ENCODE measurements around the gene PDIA4. TPM values are rescaled to one million over a fixed set of nuclear protein-coding genes. Genes with fewer than 3 reads are reported as not detected.
"Not testable (repeated sequence)": the region's sequence is repeated elsewhere in the genome, so short reads cannot be mapped to it uniquely, and the experiment has no call there.

The PDIA4 gene
- total RNA-seq, 1 donor from 2014 or later: 266 TPM

- Mint-ChIP-seq H3K9me3 (ENCODE audit: unreplicated experiment) (peaks cover 2% of the 10 kb centered on the region), H3K4me3 (ENCODE audit: unreplicated experiment) (no peak overlapping the region), H3K36me3 (ENCODE audit: low read depth, unreplicated experiment) (peaks cover 19% of the 10 kb centered on the region), H3K27me3 (ENCODE audit: low read depth, unreplicated experiment) (no peaks in the 10 kb centered on the region), H3K27ac (ENCODE audit: unreplicated experiment) (no peak overlapping the region), H3K4me1 (ENCODE audit: low read depth, unreplicated experiment) (no peaks in the 10 kb centered on the region)
- DNase-seq (ENCODE audit: low read depth): no peak
- peaks cover 53% of the 10 kb centered on the region for H3K79me2 ChIP-seq (ENCODE audit: insufficient read depth, low read length)
- no peaks in the 10 kb centered on the region for H3K9me3 ChIP-seq (ENCODE audit: insufficient read depth, low read depth, low read length)
- H3K9ac ChIP-seq (ENCODE audit: low read length): no peak overlapping the region
- no peak overlapping the region for H2AFZ ChIP-seq (ENCODE audit: low read depth, low read length)
- no peak overlapping the region for H3K4me2 ChIP-seq (ENCODE audit: low read length)
- FAIRE-seq: no peak
- TF ChIP-seq CTCF (IDR thresholded peaks at IDR 0.05; ENCODE audit: insufficient read depth, low read depth, low read length) (no peak), EZH2 (IDR thresholded peaks at IDR 0.05; ENCODE audit: insufficient read depth, low read length) (no peak)
- H3K27me3 ChIP-seq (ENCODE audit: insufficient read depth, low read length): no peaks in the 10 kb centered on the region
- peaks cover 68% of the 10 kb centered on the region for H4K20me1 ChIP-seq (ENCODE audit: insufficient read depth, low read length)
- peaks cover 52% of the 10 kb centered on the region for H3K36me3 ChIP-seq (ENCODE audit: insufficient read depth, low read length)
- H3K4me1 ChIP-seq (ENCODE audit: insufficient read depth, low read length): no peaks in the 10 kb centered on the region
- H3K4me3 ChIP-seq (ENCODE audit: insufficient read depth, low read depth, low read length): no peak overlapping the region
- H3K27ac ChIP-seq (ENCODE audit: low read depth, low read length): no peak overlapping the region
Measured at GRCh38 chr7:149016876-149017275, 11.4 kb downstream of the PDIA4 start.

GRCh38 chr7:149014309-149014708, 14.0 kb downstream of the PDIA4 start:
- Histone ChIP-seq H3K4me3 (ENCODE audit: insufficient read depth, low read depth, low read length) (no peak overlapping the region), H3K27ac (ENCODE audit: low read depth, low read length) (no peak overlapping the region), H4K20me1 (ENCODE audit: insufficient read depth, low read length) (peaks cover 72% of the 10 kb centered on the region), H3K4me1 (ENCODE audit: insufficient read depth, low read length) (no peaks in the 10 kb centered on the region), H3K79me2 (ENCODE audit: insufficient read depth, low read length) (peaks cover 50% of the 10 kb centered on the region), H3K27me3 (ENCODE audit: insufficient read depth, low read length) (no peaks in the 10 kb centered on the region), H3K4me2 (ENCODE audit: low read length) (no peak overlapping the region), H2AFZ (ENCODE audit: low read depth, low read length) (no peak overlapping the region), H3K9ac (ENCODE audit: low read length) (no peak overlapping the region), H3K9me3 (ENCODE audit: insufficient read depth, low read depth, low read length) (no peaks in the 10 kb centered on the region), H3K36me3 (ENCODE audit: insufficient read depth, low read length) (peaks cover 57% of the 10 kb centered on the region)
- H3K27me3 Mint-ChIP-seq (ENCODE audit: low read depth, unreplicated experiment): no peaks in the 10 kb centered on the region
- FAIRE-seq (no peak), DNase-seq (ENCODE audit: low read depth) (no peak)
- peaks cover 2% of the 10 kb centered on the region for H3K9me3 Mint-ChIP-seq (ENCODE audit: unreplicated experiment)
- TF ChIP-seq CTCF (IDR thresholded peaks at IDR 0.05; ENCODE audit: insufficient read depth, low read depth, low read length) (no peak), EZH2 (IDR thresholded peaks at IDR 0.05; ENCODE audit: insufficient read depth, low read length) (no peak)
- no peak overlapping the region for H3K27ac Mint-ChIP-seq (ENCODE audit: unreplicated experiment)
- peaks cover 24% of the 10 kb centered on the region for H3K36me3 Mint-ChIP-seq (ENCODE audit: low read depth, unreplicated experiment)
- H3K4me1 Mint-ChIP-seq (ENCODE audit: low read depth, unreplicated experiment): no peaks in the 10 kb centered on the region
- H3K4me3 Mint-ChIP-seq (ENCODE audit: unreplicated experiment): no peak overlapping the region

GRCh38 chr7:149013876-149014275, 14.4 kb downstream of the PDIA4 start:
- Histone ChIP-seq H3K79me2 (ENCODE audit: insufficient read depth, low read length) (peaks cover 45% of the 10 kb centered on the region), H3K4me2 (ENCODE audit: low read length) (no peak overlapping the region), H2AFZ (ENCODE audit: low read depth, low read length) (no peak overlapping the region), H3K4me3 (ENCODE audit: insufficient read depth, low read depth, low read length) (no peak overlapping the region), H3K9ac (ENCODE audit: low read length) (no peak overlapping the region), H3K9me3 (ENCODE audit: insufficient read depth, low read depth, low read length) (no peaks in the 10 kb centered on the region), H4K20me1 (ENCODE audit: insufficient read depth, low read length) (peaks cover 72% of the 10 kb centered on the region), H3K27ac (ENCODE audit: low read depth, low read length) (no peak overlapping the region), H3K36me3 (ENCODE audit: insufficient read depth, low read length) (peaks cover 54% of the 10 kb centered on the region), H3K4me1 (ENCODE audit: insufficient read depth, low read length) (no peaks in the 10 kb centered on the region), H3K27me3 (ENCODE audit: insufficient read depth, low read length) (no peaks in the 10 kb centered on the region)
- Mint-ChIP-seq H3K27ac (ENCODE audit: unreplicated experiment) (no peak overlapping the region), H3K9me3 (ENCODE audit: unreplicated experiment) (peaks cover 2% of the 10 kb centered on the region), H3K4me1 (ENCODE audit: low read depth, unreplicated experiment) (no peaks in the 10 kb centered on the region), H3K36me3 (ENCODE audit: low read depth, unreplicated experiment) (peaks cover 23% of the 10 kb centered on the region), H3K4me3 (ENCODE audit: unreplicated experiment) (no peak overlapping the region), H3K27me3 (ENCODE audit: low read depth, unreplicated experiment) (no peaks in the 10 kb centered on the region)
- TF ChIP-seq CTCF (IDR thresholded peaks at IDR 0.05; ENCODE audit: insufficient read depth, low read depth, low read length): no peak
- TF ChIP-seq EZH2 (IDR thresholded peaks at IDR 0.05; ENCODE audit: insufficient read depth, low read length): no peak
- DNase-seq (ENCODE audit: low read depth) (no peak), FAIRE-seq (no peak)

GRCh38 chr7:149012730-149013129, 15.6 kb downstream of the PDIA4 start:
- not testable (repeated sequence) for H3K9me3 ChIP-seq (ENCODE audit: insufficient read depth, low read depth, low read length); H3K9ac ChIP-seq (ENCODE audit: low read length); H3K27me3 ChIP-seq (ENCODE audit: insufficient read depth, low read length); H3K9me3 Mint-ChIP-seq (ENCODE audit: unreplicated experiment); H3K27me3 Mint-ChIP-seq (ENCODE audit: low read depth, unreplicated experiment); H2AFZ ChIP-seq (ENCODE audit: low read depth, low read length); H3K27ac Mint-ChIP-seq (ENCODE audit: unreplicated experiment); H3K4me3 Mint-ChIP-seq (ENCODE audit: unreplicated experiment); H3K4me1 ChIP-seq (ENCODE audit: insufficient read depth, low read length); H3K4me1 Mint-ChIP-seq (ENCODE audit: low read depth, unreplicated experiment); H3K4me2 ChIP-seq (ENCODE audit: low read length); H3K4me3 ChIP-seq (ENCODE audit: insufficient read depth, low read depth, low read length); DNase-seq (ENCODE audit: low read depth); H3K27ac ChIP-seq (ENCODE audit: low read depth, low read length); FAIRE-seq
- Histone ChIP-seq H3K36me3 (ENCODE audit: insufficient read depth, low read length) (peaks cover 55% of the 10 kb centered on the region), H3K79me2 (ENCODE audit: insufficient read depth, low read length) (peaks cover 43% of the 10 kb centered on the region), H4K20me1 (ENCODE audit: insufficient read depth, low read length) (peaks cover 66% of the 10 kb centered on the region)
- peaks cover 22% of the 10 kb centered on the region for H3K36me3 Mint-ChIP-seq (ENCODE audit: low read depth, unreplicated experiment)
